Upper lobe of right lung (tissue), 1 donor: Measurements from ENCODE around the gene APOL6. TPM values are rescaled to one million over a fixed set of nuclear protein-coding genes. Genes with fewer than 3 reads are reported as not detected.
"Not testable (repeated sequence)": the region's sequence is repeated elsewhere in the genome, so short reads cannot be mapped to it uniquely, and the experiment has no call there.

ENCODE experiments used
- ATAC-seq: fragments of 200-7000 bp; cut with Tn5 transposase; one replicate; pipeline ENCODE4 v1.9.1; 2020; ENCODE audit warnings: mild to moderate bottlenecking, moderate library complexity
- DNase-seq: peaks from one replicate; pipeline ENCODE4 v3.0.0-alpha.2; 2020
- H3K27ac ChIP-seq: fragments of 200-600 bp; one replicate; pipeline ENCODE4 v1.8.0; 2022
- H3K27me3 ChIP-seq: fragments of 200-600 bp; one replicate; pipeline ENCODE4 v1.8.0; 2022; ENCODE audit warnings: mild to moderate bottlenecking
- H3K36me3 ChIP-seq: fragments of 200-600 bp; one replicate; pipeline ENCODE4 v1.8.0; 2022
- H3K4me1 ChIP-seq: fragments of 200-600 bp; one replicate; pipeline ENCODE4 v1.8.0; 2022
- H3K4me3 ChIP-seq: fragments of 200-600 bp; one replicate; pipeline ENCODE4 v1.8.0; 2022; ENCODE audit warnings: mild to moderate bottlenecking
- H3K9me3 ChIP-seq: fragments of 200-600 bp; one replicate; pipeline ENCODE4 v1.8.0; 2022
- intact Hi-C: fragments of 100-400 bp; cut with DNase I; formaldehyde crosslinking; loops from one replicate; pipeline ENCODE4 v1.11.0; 2022
- total RNA-seq: library from RNA; stranded (reverse); fragmentation: NEBNext Ultra II Directional; extraction: Animal tissue kit (Norgen Biotek cat#: 25700); gene quantifications from one replicate; pipeline ENCODE4 v1.2.1, GENCODE V29; 2021
- TF ChIP-seq, protein P1 (sequence below): fragments of 200-600 bp; IDR thresholded peaks from one replicate; pipeline ENCODE4 v1.8.0; 2022; ENCODE audit warnings: antibody characterized with exemption
- donor health status: DM: no; HTN: yes; CAD: no; lungs with severe emphysema.

APOL6 gene
- total RNA-seq, 1 donor from 2014 or later = 45.6 TPM

DNA sequence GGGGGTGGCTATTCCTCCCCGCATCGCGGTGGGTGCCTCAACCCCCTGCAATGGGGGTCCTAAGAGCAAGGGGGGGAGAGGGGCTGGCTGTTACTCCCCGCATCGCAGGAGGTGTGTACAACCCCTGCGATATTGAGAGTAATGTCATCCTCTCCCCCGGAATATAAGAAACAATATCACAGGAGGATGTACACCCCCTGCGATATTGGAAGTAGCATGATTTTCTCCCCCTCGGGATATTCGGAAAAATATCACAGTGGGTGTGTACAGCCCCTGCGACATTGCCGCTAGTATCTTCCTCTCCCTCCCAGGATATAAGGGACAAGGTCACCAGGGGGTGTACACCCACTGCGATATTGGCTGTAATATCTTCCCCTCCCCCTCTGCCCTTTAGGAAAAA, 47.0 kb downstream of the APOL6 start:
- H3K4me3 ChIP-seq = no peak overlapping the region
- no peaks in the 10 kb centered on the region for H3K9me3 ChIP-seq
- H3K27me3 ChIP-seq = no peaks in the 10 kb centered on the region
- no peak for DNase-seq
- H3K27ac ChIP-seq = no peak overlapping the region
- intact Hi-C loops = no loop called here
- TF ChIP-seq, protein P1, sequence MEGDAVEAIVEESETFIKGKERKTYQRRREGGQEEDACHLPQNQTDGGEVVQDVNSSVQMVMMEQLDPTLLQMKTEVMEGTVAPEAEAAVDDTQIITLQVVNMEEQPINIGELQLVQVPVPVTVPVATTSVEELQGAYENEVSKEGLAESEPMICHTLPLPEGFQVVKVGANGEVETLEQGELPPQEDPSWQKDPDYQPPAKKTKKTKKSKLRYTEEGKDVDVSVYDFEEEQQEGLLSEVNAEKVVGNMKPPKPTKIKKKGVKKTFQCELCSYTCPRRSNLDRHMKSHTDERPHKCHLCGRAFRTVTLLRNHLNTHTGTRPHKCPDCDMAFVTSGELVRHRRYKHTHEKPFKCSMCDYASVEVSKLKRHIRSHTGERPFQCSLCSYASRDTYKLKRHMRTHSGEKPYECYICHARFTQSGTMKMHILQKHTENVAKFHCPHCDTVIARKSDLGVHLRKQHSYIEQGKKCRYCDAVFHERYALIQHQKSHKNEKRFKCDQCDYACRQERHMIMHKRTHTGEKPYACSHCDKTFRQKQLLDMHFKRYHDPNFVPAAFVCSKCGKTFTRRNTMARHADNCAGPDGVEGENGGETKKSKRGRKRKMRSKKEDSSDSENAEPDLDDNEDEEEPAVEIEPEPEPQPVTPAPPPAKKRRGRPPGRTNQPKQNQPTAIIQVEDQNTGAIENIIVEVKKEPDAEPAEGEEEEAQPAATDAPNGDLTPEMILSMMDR = no peak
- H3K4me1 ChIP-seq = no peaks in the 10 kb centered on the region
- H3K36me3 ChIP-seq = no peaks in the 10 kb centered on the region
- ATAC-seq = no peak

- Histone ChIP-seq H3K27me3 (no peaks in the 10 kb centered on the region), H3K4me3 (no peak overlapping the region), H3K9me3 (no peaks in the 10 kb centered on the region), H3K36me3 (no peaks in the 10 kb centered on the region), H3K4me1 (no peaks in the 10 kb centered on the region), H3K27ac (no peak overlapping the region)
- TF ChIP-seq, protein P1 = no peak
- ATAC-seq = no peak
- no peak for DNase-seq
- intact Hi-C loops = no loop called here
Observed at GRCh38 chr22:35697142-35697541, 48.9 kb downstream of the APOL6 start.

GRCh38 chr22:35699852-35700251, 51.6 kb downstream of the APOL6 start:
- H3K27ac ChIP-seq, H3K4me1 ChIP-seq, H3K27me3 ChIP-seq, H3K9me3 ChIP-seq, H3K36me3 ChIP-seq, intact Hi-C loops, H3K4me3 ChIP-seq, DNase-seq, ATAC-seq: not testable (repeated sequence)

- Histone ChIP-seq H3K9me3 (no peaks in the 10 kb centered on the region), H3K4me1 (no peaks in the 10 kb centered on the region), H3K27ac (no peak overlapping the region), H3K27me3 (no peaks in the 10 kb centered on the region), H3K4me3 (no peak overlapping the region), H3K36me3 (no peaks in the 10 kb centered on the region)
- ATAC-seq (no peak), DNase-seq (no peak)
- intact Hi-C loops = no loop called here
- TF ChIP-seq, protein P1 = no peak
Observed at GRCh38 chr22:35703861-35704584, 55.8 kb downstream of the APOL6 start.

DNA sequence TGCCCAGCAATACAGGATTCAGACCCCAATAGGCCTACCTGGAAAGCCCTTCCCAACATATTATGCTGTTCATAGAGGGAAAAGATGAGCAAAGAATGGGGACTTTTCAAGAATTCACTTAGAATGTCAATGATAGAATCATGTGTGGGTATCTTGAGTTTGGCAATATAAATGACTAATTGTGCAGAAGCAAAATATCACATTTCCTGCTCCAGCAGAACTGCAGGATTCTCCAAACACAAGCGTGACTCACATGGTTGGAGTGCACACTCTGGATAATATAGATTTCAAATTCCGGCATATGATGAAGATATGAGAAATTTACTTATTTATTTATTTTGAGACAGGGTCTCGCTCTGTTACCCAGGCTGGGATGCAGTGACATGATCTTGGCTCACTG, 56.9 kb downstream of the APOL6 start:
- intact Hi-C loops = no loop called here
- Histone ChIP-seq H3K9me3 (no peaks in the 10 kb centered on the region), H3K27me3 (no peaks in the 10 kb centered on the region), H3K36me3 (no peaks in the 10 kb centered on the region), H3K4me1 (no peaks in the 10 kb centered on the region), H3K4me3 (no peak overlapping the region), H3K27ac (no peak overlapping the region)
- ATAC-seq (no peak), DNase-seq (no peak)
- TF ChIP-seq, protein P1 = no peak

DNA sequence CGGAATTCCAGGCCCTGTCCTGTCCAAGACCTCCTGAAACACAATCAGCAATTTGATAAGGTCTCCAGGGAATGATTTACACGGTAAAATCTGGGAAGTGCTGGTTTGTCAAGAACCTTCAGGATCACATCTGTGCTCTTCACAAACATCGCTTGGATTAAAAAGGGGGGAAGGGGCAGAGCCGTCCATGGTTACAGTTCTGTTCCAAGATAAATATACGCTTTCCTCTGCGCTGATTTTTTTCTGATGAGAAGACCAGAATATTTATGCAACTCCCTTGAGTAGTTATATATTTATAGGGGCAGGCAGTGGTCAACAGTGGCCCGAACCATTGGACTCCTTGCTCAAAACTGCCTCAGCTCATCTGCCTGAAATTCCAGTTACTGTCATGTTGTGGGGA, 60.2 kb downstream of the APOL6 start:
- no peaks in the 10 kb centered on the region for H3K36me3 ChIP-seq
- H3K4me1 ChIP-seq = no peaks in the 10 kb centered on the region
- no peak overlapping the region for H3K27ac ChIP-seq
- TF ChIP-seq, protein P1 = no peak
- DNase-seq (no peak), ATAC-seq (no peak)
- intact Hi-C loops = no loop called here
- no peaks in the 10 kb centered on the region for H3K9me3 ChIP-seq
- no peak overlapping the region for H3K4me3 ChIP-seq
- no peaks in the 10 kb centered on the region for H3K27me3 ChIP-seq
